ENCODE results near the gene NBDY.
"Not testable (repeated sequence)": the region's sequence is repeated elsewhere in the genome, so short reads cannot be mapped to it uniquely, and the experiment has no call there.

Gene NBDY

GRCh38 chrX:56800801-56801200 is 71.8 kb downstream of the NBDY start:
- no peak for DNase-seq (ENCODE audit: low spot score)

GRCh38 chrX:56802428-56802827 is 73.4 kb downstream of the NBDY start:
- DNase-seq (ENCODE audit: low spot score), result no peak

- DNase-seq (ENCODE audit: low spot score), result no peak
Measured at GRCh38 chrX:56802921-56803849, 74.1 kb downstream of the NBDY start.

- DNase-seq (ENCODE audit: low spot score), result no peak
Measured at GRCh38 chrX:56803850-56804681, 75.0 kb downstream of the NBDY start.

- DNase-seq (ENCODE audit: low spot score), result no peak
Measured at GRCh38 chrX:56804867-56805266, 75.8 kb downstream of the NBDY start.

GRCh38 chrX:56805399-56805798 is 76.4 kb downstream of the NBDY start:
- no peak for DNase-seq (ENCODE audit: low spot score)

- not testable (repeated sequence) for DNase-seq (ENCODE audit: low spot score)
Measured at GRCh38 chrX:56806176-56806575, 77.1 kb downstream of the NBDY start.

GRCh38 chrX:56811599-56811998 is 82.6 kb downstream of the NBDY start:
- DNase-seq (ENCODE audit: low spot score), result no peak

- no peak for DNase-seq (ENCODE audit: low spot score)
Measured at GRCh38 chrX:56812515-56813105, 83.6 kb downstream of the NBDY start.

- DNase-seq (ENCODE audit: low spot score), result no peak
Measured at GRCh38 chrX:56813318-56813837, 84.3 kb downstream of the NBDY start.

GRCh38 chrX:56817179-56817578 is 88.1 kb downstream of the NBDY start:
- DNase-seq (ENCODE audit: low spot score), result no peak

- DNase-seq (ENCODE audit: low spot score), result no peak
Measured at GRCh38 chrX:56826020-56826419, 97.0 kb downstream of the NBDY start.

- DNase-seq (ENCODE audit: low spot score), result no peak
Measured at GRCh38 chrX:56833626-56834025, 104.6 kb downstream of the NBDY start.

GRCh38 chrX:56853436-56853835 is 124.4 kb downstream of the NBDY start:
- no peak for DNase-seq (ENCODE audit: low spot score)

GRCh38 chrX:56857042-56857441 is 128.0 kb downstream of the NBDY start:
- no peak for DNase-seq (ENCODE audit: low spot score)

GRCh38 chrX:56860888-56861287 is 131.8 kb downstream of the NBDY start:
- no peak for DNase-seq (ENCODE audit: low spot score)
